HG03280 (cell line): Measurements from ENCODE around the gene GAS5.
A peak's percentile ranks its signal among the peaks of the same experiment; 100 is the strongest.

Experiments
- ATAC-seq: cut with Tn5 transposase; IDR thresholded peaks from one replicate; pipeline ENCODE4 v1.9.1; 2021; ENCODE audit warnings: mild to moderate bottlenecking, moderate library complexity; ENCODE audit not compliant: unreplicated experiment

Gene GAS5

DNA sequence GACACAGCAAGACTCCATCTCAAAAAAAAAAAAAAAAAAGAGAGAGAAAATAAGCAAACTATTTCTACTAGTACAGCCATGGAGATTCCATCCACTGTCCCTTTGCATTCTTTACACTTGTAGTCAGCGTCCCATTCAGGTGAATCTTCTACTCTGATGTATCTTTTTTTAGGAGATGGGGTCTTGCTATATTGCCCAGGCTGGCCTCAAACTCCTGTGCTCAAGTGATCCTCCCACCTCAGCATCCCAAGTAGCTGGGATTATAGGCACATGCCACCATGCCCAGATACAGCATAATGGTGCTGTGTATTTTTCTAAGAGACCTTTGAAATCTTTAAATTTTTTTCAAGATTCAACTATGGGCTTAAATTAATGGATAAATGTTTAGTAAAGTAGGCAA lies 35.0 kb downstream of the GAS5 start:
- no peak for ATAC-seq

DNA sequence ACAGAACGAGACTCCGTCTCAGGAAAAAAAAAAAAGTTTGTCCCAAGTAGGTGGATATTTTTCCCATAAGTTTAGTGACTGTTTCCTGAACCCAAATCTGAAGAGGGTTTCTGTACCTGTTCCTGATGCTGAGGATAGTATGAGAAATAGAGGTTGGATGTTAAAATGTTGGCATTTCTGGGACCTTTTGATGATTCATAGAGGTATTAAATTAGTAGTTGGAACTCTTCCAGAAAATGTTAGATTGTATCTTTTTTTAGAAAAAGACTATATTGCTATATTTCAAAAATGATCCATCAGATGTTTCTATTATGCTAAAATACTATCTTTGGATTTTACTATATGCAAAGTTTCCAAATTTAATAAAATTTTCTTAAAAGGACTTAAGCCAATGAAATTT lies 40.2 kb downstream of the GAS5 start:
- no peak for ATAC-seq

- peak; percentile 83 for ATAC-seq
Measured at GRCh38 chr1:173824315-173825081, 43.3 kb downstream of the GAS5 start, which contains the start of the genes CENPL and DARS2. Gene CENPL (minus strand): TSS chr1:173824883. CDS start chr1:173811299, 13,584 bp downstream. Gene DARS2 (plus strand): TSS chr1:173824673. CDS start chr1:173825230, 557 bp downstream.

- peak; percentile 33 for ATAC-seq
Measured at GRCh38 chr1:173823781-173824314, 43.9 kb downstream of the GAS5 start.

DNA sequence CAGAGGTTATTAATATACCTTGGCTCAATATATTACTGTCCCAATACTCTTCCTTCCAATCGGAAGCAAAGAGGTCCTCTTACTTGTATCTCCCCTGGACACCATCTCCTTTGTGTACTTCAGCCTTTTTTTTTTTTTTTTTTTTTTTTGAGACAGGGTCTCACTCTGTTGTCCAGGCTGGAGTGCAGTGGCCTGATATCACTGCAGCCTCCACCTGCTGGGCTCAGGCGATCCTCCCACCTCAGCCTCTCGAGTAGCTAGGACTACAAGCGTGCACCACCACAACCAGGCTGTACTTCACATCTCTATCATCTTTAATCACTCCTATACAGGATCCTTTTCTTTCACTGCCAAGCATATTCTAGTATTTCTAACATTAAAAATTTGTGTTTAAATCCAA lies 46.1 kb downstream of the GAS5 start:
- no peak for ATAC-seq

DNA sequence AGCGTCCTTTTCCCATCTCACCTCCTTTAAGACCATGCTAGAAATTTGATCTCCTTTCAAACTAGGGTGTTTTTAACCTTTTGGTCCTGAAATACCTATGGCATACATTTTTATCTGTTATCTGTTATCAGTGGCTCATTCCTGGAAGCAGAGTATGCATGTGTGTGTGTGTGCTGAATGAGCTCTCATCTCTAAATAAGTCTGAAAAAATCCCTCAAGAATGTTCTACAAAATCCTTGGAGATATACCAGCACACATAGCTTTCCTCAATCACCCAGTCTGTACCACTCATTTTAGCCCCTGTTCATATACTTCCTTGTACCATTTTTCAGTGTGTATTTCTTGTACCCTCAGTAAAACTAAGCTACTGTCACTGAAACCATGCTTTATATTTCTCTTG lies 49.3 kb downstream of the GAS5 start:
- no peak for ATAC-seq
